ENCODE measurements around the gene DCP2. TPM values are rescaled to one million over a fixed set of nuclear protein-coding genes. Genes with fewer than 3 reads are reported as not detected.

DCP2 gene
- total RNA-seq, 1 donor, result 27.9 TPM

GRCh38 chr5:112978836-112979235 lies 2.2 kb downstream of the DCP2 start:
- H3K27ac ChIP-seq (ENCODE audit: low read depth, low read length), result no peak overlapping the region
- H2AFZ ChIP-seq (ENCODE audit: low read length), result no peak overlapping the region
- H3K36me3 ChIP-seq (ENCODE audit: insufficient read depth, low read length), result peaks cover 11% of the 10 kb centered on the region
- no peaks in the 10 kb centered on the region for H4K20me1 ChIP-seq (ENCODE audit: insufficient read depth, low read length)
- DNase-seq (ENCODE audit: insufficient read length, low spot score, missing footprints), result no peak
- peak overlapping the region; percentile 85 for H3K4me2 ChIP-seq (ENCODE audit: insufficient read depth, low read length)
- no peaks in the 10 kb centered on the region for H3K9me3 ChIP-seq (ENCODE audit: low read depth, low read length)
- H3K4me3 ChIP-seq (ENCODE audit: insufficient read depth, low read length), result no peak overlapping the region
- no peaks in the 10 kb centered on the region for H3K27me3 ChIP-seq (ENCODE audit: insufficient read depth, low read length)
- no peak for TF ChIP-seq CTCF (IDR thresholded peaks at IDR 0.05; ENCODE audit: extremely low read depth, low read depth, low read length)
- peaks cover 15% of the 10 kb centered on the region for H3K4me1 ChIP-seq (ENCODE audit: insufficient read depth, low read length)
- H3K79me2 ChIP-seq (ENCODE audit: insufficient read depth, low read length), result peaks cover 72% of the 10 kb centered on the region

GRCh38 chr5:112979723-112980122 lies 3.1 kb downstream of the DCP2 start:
- no peak for TF ChIP-seq CTCF (IDR thresholded peaks at IDR 0.05; ENCODE audit: extremely low read depth, low read depth, low read length)
- H3K36me3 ChIP-seq (ENCODE audit: insufficient read depth, low read length), result peaks cover 11% of the 10 kb centered on the region
- peak overlapping the region; percentile 85 for H3K4me2 ChIP-seq (ENCODE audit: insufficient read depth, low read length)
- no peaks in the 10 kb centered on the region for H3K9me3 ChIP-seq (ENCODE audit: low read depth, low read length)
- peaks cover 81% of the 10 kb centered on the region for H3K79me2 ChIP-seq (ENCODE audit: insufficient read depth, low read length)
- no peak overlapping the region for H2AFZ ChIP-seq (ENCODE audit: low read length)
- H4K20me1 ChIP-seq (ENCODE audit: insufficient read depth, low read length), result no peaks in the 10 kb centered on the region
- H3K27me3 ChIP-seq (ENCODE audit: insufficient read depth, low read length), result no peaks in the 10 kb centered on the region
- peaks cover 15% of the 10 kb centered on the region for H3K4me1 ChIP-seq (ENCODE audit: insufficient read depth, low read length)
- no peak overlapping the region for H3K27ac ChIP-seq (ENCODE audit: low read depth, low read length)
- DNase-seq (ENCODE audit: insufficient read length, low spot score, missing footprints), result no peak
- no peak overlapping the region for H3K4me3 ChIP-seq (ENCODE audit: insufficient read depth, low read length)

GRCh38 chr5:112983363-112983762 lies 6.8 kb downstream of the DCP2 start:
- H3K4me2 ChIP-seq (ENCODE audit: insufficient read depth, low read length), result peak overlapping the region; percentile 44
- no peak for DNase-seq (ENCODE audit: insufficient read length, low spot score, missing footprints)
- H3K27ac ChIP-seq (ENCODE audit: low read depth, low read length), result peak overlapping the region; percentile 18
- no peak for TF ChIP-seq CTCF (IDR thresholded peaks at IDR 0.05; ENCODE audit: extremely low read depth, low read depth, low read length)
- H3K36me3 ChIP-seq (ENCODE audit: insufficient read depth, low read length), result peaks cover 11% of the 10 kb centered on the region
- H3K27me3 ChIP-seq (ENCODE audit: insufficient read depth, low read length), result no peaks in the 10 kb centered on the region
- H4K20me1 ChIP-seq (ENCODE audit: insufficient read depth, low read length), result no peaks in the 10 kb centered on the region
- H2AFZ ChIP-seq (ENCODE audit: low read length), result no peak overlapping the region
- H3K4me3 ChIP-seq (ENCODE audit: insufficient read depth, low read length), result no peak overlapping the region
- H3K9me3 ChIP-seq (ENCODE audit: low read depth, low read length), result no peaks in the 10 kb centered on the region
- peaks cover 6% of the 10 kb centered on the region for H3K4me1 ChIP-seq (ENCODE audit: insufficient read depth, low read length)
- H3K79me2 ChIP-seq (ENCODE audit: insufficient read depth, low read length), result peaks cover 95% of the 10 kb centered on the region

GRCh38 chr5:112986224-112986623 lies 9.6 kb downstream of the DCP2 start:
- no peaks in the 10 kb centered on the region for H4K20me1 ChIP-seq (ENCODE audit: insufficient read depth, low read length)
- no peaks in the 10 kb centered on the region for H3K27me3 ChIP-seq (ENCODE audit: insufficient read depth, low read length)
- no peak for DNase-seq (ENCODE audit: insufficient read length, low spot score, missing footprints)
- TF ChIP-seq CTCF (IDR thresholded peaks at IDR 0.05; ENCODE audit: extremely low read depth, low read depth, low read length), result no peak
- peaks cover 7% of the 10 kb centered on the region for H3K36me3 ChIP-seq (ENCODE audit: insufficient read depth, low read length)
- no peak overlapping the region for H3K27ac ChIP-seq (ENCODE audit: low read depth, low read length)
- H3K4me3 ChIP-seq (ENCODE audit: insufficient read depth, low read length), result no peak overlapping the region
- H3K9me3 ChIP-seq (ENCODE audit: low read depth, low read length), result no peaks in the 10 kb centered on the region
- H3K4me1 ChIP-seq (ENCODE audit: insufficient read depth, low read length), result peaks cover 5% of the 10 kb centered on the region
- peaks cover 95% of the 10 kb centered on the region for H3K79me2 ChIP-seq (ENCODE audit: insufficient read depth, low read length)
- no peak overlapping the region for H3K4me2 ChIP-seq (ENCODE audit: insufficient read depth, low read length)
- H2AFZ ChIP-seq (ENCODE audit: low read length), result no peak overlapping the region

Data from osteoblast (primary cell).